ENCODE data around the gene CTSL.
A peak's percentile ranks its signal among the peaks of the same experiment; 100 is the strongest.

CTSL gene

GRCh38 chr9:87701491-87701890, 24.4 kb upstream of the CTSL start:
- DNase-seq = no peak

GRCh38 chr9:87701931-87702421, 23.9 kb upstream of the CTSL start:
- no peak for DNase-seq

GRCh38 chr9:87702921-87703320, 23.0 kb upstream of the CTSL start:
- no peak for DNase-seq

DNA sequence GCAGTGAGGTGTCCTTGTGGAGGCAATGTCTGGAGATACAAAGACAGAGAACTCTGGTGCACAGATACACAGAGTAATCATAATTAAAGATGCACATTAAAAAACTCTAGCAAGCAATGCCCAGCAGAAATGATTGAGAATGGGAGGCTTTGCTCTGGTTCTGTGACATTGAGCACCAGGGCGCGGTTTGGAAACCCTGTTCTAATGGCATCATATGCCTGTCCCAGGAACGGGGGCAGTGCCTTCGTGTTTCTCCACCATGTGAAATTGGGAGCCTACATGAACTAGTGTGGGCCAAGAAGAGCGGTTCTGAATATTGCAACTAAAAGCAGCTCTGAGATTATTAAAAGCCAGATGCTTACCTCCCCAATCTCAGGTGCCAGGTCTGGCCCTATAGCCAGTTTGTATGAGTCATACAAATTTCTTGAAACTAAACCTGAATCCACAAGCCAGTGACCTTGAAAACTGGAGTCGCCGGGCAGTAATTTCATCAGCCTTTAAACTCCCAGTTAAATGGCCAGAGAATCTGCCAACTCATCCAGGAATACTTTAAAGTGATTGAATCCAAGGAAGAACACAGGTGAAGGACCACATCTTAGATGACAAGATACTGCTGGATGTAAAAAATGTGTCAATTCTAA, 22.2 kb upstream of the CTSL start:
- no peak for DNase-seq

DNA sequence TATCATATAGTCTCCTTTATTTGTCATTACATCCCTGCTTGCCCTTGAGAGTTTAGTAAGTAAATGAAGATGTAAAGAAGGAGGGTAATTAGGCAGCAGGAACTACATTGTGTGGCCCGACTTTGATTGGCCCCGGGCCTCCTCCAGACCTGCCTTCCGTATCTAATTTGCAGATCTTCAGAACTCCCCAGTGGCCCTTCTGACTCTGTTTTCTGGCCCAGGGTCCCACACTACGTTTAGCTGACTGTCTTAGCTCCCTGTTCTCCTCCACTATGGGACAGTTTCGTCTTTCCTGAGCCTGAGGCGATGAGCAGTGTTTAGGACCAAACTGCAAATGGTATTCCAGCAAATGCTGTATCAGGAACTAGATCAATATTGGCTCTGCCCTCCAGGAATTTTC, 21.6 kb upstream of the CTSL start:
- no peak for DNase-seq

GRCh38 chr9:87706066-87706739, 19.7 kb upstream of the CTSL start:
- no peak for DNase-seq

DNA sequence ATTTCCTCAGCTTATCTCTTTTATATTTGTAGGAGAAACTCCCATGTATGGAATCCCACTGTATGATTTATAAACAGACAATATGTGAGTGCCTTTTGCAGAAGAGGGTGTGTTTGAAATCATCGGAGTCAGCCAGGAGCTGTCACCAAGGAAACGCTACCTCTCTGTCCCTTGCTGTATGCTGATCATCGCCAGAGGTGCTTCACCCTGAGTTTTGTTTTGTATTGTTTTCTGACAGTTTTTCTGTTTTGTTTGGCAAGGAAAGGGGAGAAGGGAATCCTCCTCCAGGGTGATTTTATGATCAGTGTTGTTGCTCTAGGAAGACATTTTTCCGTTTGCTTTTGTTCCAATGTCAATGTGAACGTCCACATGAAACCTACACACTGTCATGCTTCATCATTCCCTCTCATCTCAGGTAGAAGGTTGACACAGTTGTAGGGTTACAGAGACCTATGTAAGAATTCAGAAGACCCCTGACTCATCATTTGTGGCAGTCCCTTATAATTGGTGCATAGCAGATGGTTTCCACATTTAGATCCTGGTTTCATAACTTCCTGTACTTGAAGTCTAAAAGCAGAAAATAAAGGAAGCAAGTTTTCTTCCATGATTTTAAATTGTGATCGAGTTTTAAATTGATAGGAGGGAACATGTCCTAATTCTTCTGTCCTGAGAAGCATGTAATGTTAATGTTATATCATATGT, 18.0 kb upstream of the CTSL start:
- DNase-seq = no peak

DNA sequence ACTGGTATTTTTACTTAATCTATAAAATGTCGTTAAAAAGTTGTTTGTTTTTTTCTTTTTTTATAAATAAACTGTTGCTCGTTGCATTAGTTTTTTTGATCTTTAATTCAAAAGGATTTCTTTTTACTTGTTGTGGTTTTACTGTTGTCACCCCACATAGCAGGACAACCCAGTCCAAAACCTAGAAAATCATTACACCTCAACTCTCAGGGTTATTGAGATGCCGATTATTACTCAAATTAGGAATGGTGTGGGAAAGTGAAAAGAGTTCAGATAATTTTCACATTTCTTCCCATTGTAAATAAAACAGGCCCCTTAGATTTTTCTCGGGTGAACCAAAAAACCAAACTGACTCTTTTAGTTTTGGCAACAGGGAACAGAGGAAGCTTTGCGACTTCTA, 17.4 kb upstream of the CTSL start:
- no peak for DNase-seq

GRCh38 chr9:87708986-87709728, 16.8 kb upstream of the CTSL start:
- DNase-seq = no peak

DNA sequence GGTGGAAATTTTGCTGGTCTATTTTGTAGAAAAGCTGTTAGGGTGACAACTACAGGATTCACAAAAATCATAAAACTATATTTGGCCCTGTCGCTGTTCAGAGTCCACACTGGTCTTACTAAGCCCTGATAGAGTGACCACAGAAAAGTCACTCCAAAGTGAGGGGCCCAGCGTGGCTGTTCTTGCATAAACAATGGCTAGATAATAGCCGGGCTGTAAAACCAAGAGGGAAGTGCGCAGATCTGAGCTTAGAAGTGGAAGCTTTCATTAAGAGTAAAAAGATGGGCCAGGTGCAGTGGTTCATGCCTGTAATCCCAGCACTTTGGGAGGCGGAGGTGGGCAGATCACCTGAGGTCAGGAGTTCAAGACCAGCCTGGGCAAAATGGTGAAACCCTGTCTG, 15.5 kb upstream of the CTSL start:
- no peak for DNase-seq

DNA sequence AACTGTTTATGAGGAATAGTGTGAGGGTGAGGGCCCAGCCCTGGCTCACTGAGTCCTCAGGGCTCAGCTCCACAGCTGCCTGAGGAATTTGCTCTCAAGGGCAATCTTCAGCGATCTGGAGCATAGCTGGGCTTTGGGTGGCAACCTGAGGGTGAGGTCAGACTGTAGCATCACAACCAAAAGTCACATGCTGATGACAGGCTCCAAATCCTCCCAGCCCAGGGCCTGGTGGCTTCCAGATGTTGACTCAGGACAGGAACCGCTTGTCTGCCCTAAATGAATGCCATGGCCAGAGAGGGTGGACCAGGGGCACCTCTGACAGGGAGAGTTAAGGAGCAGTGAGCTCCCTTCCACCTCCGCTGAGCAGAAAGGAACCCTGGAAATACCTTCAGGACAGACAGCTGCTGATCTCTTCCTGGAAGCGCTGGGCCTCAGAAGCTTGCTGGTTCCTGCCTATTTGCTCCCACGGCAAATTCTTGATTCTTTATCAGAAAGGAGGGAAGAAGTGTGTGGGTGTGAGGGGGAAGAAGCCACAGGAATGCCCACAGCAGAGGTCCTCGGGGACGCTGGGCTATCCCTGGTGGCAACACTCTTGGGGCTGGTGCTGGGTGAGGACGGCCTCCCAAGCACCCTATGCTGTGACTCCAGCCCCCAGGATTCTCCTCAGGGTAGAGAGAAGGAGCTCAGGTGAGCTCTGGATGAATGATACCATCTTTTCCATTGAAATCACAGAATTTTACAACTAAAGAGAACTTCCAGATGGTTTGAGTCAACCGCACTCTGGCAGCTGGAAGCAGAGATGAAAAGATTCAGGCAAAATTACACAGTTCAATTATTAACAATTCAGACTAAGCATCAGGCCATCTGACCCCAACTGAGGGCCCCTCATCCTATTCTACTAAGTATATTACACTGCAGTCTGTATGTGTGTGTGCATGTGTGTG, 13.8 kb upstream of the CTSL start:
- DNase-seq = no peak

GRCh38 chr9:87712801-87713277, 13.1 kb upstream of the CTSL start:
- DNase-seq = no peak

DNA sequence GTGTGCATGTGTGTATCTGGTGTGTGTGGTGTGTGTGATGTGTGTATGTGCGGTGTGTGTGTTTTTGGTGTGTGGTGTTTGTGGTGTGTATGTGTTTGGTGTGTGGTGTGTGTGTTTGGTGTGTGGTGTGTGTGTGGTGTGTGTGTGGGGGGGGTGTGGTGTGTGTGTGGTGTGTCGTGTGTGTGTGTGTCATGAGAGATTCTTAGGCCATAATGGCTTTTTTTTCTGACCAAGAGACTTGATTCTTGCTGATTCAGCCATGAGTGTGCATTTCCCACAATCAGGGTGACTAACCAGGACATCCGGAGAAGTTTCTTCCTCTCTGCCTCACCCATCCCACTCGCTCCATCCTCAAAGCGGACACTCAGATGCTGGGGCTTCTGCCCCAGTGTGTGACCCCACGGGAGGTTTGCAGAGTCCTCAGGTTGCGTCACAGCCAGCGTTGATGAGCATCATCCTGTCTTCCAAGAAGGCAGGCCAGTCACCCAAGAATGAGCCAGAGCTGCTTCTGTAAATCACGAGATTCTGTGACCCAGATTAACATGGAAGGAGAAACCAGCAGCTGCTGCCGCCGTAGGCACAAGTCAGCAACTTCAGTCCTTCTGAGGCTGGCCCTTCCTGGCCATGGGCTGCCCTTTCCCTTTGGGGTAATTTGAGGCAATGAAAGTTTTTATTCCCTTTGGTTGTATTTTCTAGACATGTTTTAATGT, 12.5 kb upstream of the CTSL start:
- no peak for DNase-seq

GRCh38 chr9:87713988-87714330, 12.0 kb upstream of the CTSL start:
- DNase-seq = no peak

DNA sequence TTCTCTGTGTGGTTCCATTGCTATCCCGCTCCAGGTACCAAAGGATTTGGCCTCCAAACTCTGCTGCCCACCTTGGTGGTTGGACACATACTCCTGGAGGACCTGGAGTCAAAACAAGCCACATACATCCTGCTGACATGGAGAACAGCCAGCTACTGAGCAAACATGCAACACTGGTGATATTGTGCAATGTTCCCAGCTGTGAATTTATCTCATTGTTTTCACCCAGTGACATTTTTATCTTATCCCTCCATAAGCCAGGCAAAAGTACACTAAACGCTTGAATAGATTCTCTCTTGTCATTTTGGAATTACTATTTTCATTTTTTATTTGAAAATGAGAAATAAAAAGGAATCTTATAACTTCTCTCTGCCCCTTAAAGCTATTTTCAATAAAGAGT, 11.1 kb upstream of the CTSL start:
- peak; percentile 29 for DNase-seq

DNA sequence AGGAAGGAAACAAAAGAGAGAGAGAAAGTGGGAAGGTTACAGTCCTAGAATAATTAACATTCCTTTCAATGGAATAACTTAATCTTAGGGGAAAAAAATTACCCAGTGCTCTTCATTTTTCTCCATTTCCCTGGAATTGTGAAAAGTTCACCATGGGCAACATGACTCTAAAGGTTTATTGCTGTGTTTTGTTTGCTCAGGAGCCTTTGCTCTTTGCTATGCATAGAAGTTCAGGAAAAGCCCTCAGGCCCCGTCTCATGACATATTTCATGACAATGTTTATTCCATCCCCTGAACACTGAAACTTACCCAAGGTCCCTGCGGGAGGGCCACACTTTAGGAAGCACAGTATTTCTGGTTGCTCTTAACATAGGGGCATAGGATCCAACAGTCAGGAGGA, 9.8 kb upstream of the CTSL start:
- no peak for DNase-seq

GRCh38 chr9:87717456-87717855, 8.5 kb upstream of the CTSL start:
- DNase-seq = no peak

- DNase-seq = no peak
Observed at GRCh38 chr9:87718231-87718630, 7.7 kb upstream of the CTSL start.

DNA sequence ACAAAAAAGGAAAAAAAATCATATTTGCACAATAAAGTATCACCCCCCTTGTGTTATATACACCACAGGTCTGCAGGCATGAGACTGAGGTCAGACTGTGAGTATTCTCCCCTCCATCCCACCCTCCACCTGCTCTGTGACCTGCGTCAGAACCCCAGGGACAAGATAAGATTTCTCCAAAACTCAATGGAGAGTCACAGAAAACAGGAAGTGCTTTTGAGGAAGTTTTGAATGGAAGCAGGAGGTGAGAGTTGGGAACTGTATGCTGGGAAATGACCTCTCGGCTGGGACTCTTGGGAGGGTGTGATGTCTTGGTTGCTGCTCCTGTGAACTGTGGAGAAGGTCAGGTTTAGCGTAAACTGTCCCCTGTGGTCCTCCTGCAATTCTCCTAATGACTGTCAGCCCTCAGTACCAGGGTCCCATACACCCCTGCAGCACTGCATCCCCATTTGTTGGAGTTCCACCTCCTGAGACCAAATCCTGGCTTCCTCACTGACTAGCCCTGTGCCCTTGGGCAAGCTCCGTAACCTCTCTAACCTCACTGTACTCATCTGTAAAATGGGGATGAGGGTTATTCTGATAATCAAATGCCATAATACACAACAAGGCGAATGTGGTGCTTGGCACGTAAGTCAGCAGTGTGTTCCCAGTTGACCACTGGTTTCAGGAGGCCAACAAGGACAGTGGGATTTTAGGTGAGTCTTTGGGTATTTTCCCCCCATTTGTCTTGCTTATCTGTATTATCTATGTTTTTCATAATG, 6.9 kb upstream of the CTSL start:
- DNase-seq = no peak

- DNase-seq = no peak
Observed at GRCh38 chr9:87720173-87720572, 5.7 kb upstream of the CTSL start.
